HCT116 (cell line): ENCODE results near the gene SRD5A3. TPM values are rescaled to one million over a fixed set of nuclear protein-coding genes. Genes with fewer than 3 reads are reported as not detected.

Source experiments
- ATAC-seq: fragments of 200-7000 bp; cut with Tn5 transposase; 2 replicates; pipeline ENCODE4 v1.9.1; 2020; ENCODE audit warnings: mild to moderate bottlenecking, moderate library complexity
- BruUV-seq: library from RNA; stranded (reverse); fragments of 400-500 nt; replicated peaks from 2 replicates; lab custom pipeline; 2021; lab: Mats Ljungman, UMichigan
- CTCF ChIA-PET: fragments of 300-600 bp; sonication (Branson Sonifier 250); formaldehyde crosslinking; loops from one replicate; lab custom pipeline; 2021; ENCODE audit warnings: antibody characterized with exemption; lab: Charles Lee
- POLR2A ChIA-PET: fragments of 300-600, 350-600 bp; sonication (Branson Sonifier 250); formaldehyde crosslinking; loops from one replicate; lab custom pipeline; 2021; ENCODE audit warnings: antibody characterized with exemption; lab: Charles Lee
- RAD21 ChIA-PET, 2 experiments: fragments of 300-600 bp; sonication (Branson Sonifier 250); formaldehyde crosslinking; loops; one replicate each; lab custom pipeline; 2023; ENCODE audit warnings: low total read pairs in 2 of 2; ENCODE audit not compliant: uncharacterized antibody in 2 of 2, unreplicated experiment in 2 of 2, low non-redundant PET in 1 of 2; lab: Charles Lee
- DNase-seq: peaks from one replicate; pipeline ENCODE4 v3.0.0-alpha.2; 2010; ENCODE audit warnings: low read depth, low spot score
- H2AFZ ChIP-seq: fragments of 200-600 bp; shearing (Covaris generic), sonication (generic); 2 replicates; pipeline ENCODE4 v1.6.1; 2017; ENCODE audit warnings: low read depth, mixed run types, mixed read lengths, antibody characterized with exemption, low read length; ENCODE audit not compliant: poor library complexity, severe bottlenecking
- H3K27ac ChIP-seq: 2 replicates; pipeline ENCODE4 v1.5.1; 2012; ENCODE audit warnings: low read depth, low read length
- H3K27me3 ChIP-seq: fragments of 200-600 bp; sonication (generic); 2 replicates; pipeline ENCODE4 v1.6.1; 2016; ENCODE audit warnings: mixed run types, low read length, mixed read lengths; ENCODE audit not compliant: insufficient read depth
- H3K36me3 ChIP-seq, 2 experiments: fragments of 200-500 bp in 1 of 2; fragments of 200-600 bp in 1 of 2; sonication (Bioruptor generic) in 1 of 2; sonication (generic) in 1 of 2; 2 replicates each; pipeline versions ENCODE4 v1.5.1 to v1.6.1; 2014 to 2016; ENCODE audit warnings: low read length in 2 of 2, inconsistent platforms in 1 of 2, mixed read lengths in 1 of 2, mixed run types in 1 of 2; ENCODE audit not compliant: insufficient read depth in 2 of 2, control insufficient read depth in 1 of 2
- H3K4me1 ChIP-seq, 2 experiments: fragments of 200-600 bp in 1 of 2; sonication (generic) in 1 of 2; 2 replicates each; pipeline versions ENCODE4 v1.5.1 to v1.6.1; 2012 to 2017; ENCODE audit warnings: low read length in 2 of 2, inconsistent platforms in 1 of 2, mild to moderate bottlenecking in 1 of 2, mixed read lengths in 1 of 2, mixed run types in 1 of 2, moderate library complexity in 1 of 2; ENCODE audit not compliant: insufficient read depth in 2 of 2, control insufficient read depth in 1 of 2
- H3K4me2 ChIP-seq: fragments of 200-600 bp; sonication (generic); 2 replicates; pipeline ENCODE4 v1.6.1; 2017; ENCODE audit warnings: mixed run types, low read length, mixed read lengths
- H3K4me3 ChIP-seq, 2 experiments: fragments of 200-600 bp in 1 of 2; sonication (generic) in 1 of 2; replicated peaks in 1 of 2; 2 replicates each; pipeline ENCODE4 v1.5.1; 2011 to 2016; ENCODE audit warnings: low read length in 2 of 2, control low read depth in 1 of 2, low read depth in 1 of 2, mild to moderate bottlenecking in 1 of 2, mixed read lengths in 1 of 2, mixed run types in 1 of 2
- H3K79me2 ChIP-seq: fragments of 200-600 bp; sonication (generic); 2 replicates; pipeline ENCODE4 v1.6.1; 2017; ENCODE audit warnings: mild to moderate bottlenecking, mixed run types, low read length, moderate library complexity, mixed read lengths; ENCODE audit not compliant: insufficient read depth
- H3K9ac ChIP-seq: fragments of 200-600 bp; sonication (generic); 2 replicates; pipeline ENCODE4 v1.6.1; 2016; ENCODE audit warnings: low read length, mixed read lengths
- H3K9me2 ChIP-seq: fragments of 200-600 bp; sonication (generic), shearing (Covaris generic); 2 replicates; pipeline ENCODE4 v1.6.1; 2017; ENCODE audit warnings: mixed run types, mild to moderate bottlenecking, moderate library complexity; ENCODE audit not compliant: insufficient read depth
- H3K9me3 ChIP-seq, 2 experiments: fragments of 200-500 bp in 1 of 2; fragments of 200-600 bp in 1 of 2; sonication (Bioruptor generic) in 1 of 2; sonication (generic) in 1 of 2; 2 replicates each; pipeline ENCODE4 v1.6.1; 2014 to 2017; ENCODE audit warnings: low read length in 2 of 2, mixed read lengths in 2 of 2, inconsistent platforms in 1 of 2, low read depth in 1 of 2, mild to moderate bottlenecking in 1 of 2, mixed run types in 1 of 2, moderate library complexity in 1 of 2; ENCODE audit not compliant: control insufficient read depth in 1 of 2, insufficient read depth in 1 of 2
- H4K20me1 ChIP-seq: fragments of 200-600 bp; sonication (generic), shearing (Covaris generic); 2 replicates; pipeline ENCODE4 v1.6.1; 2017; ENCODE audit warnings: mixed run types, mild to moderate bottlenecking, moderate library complexity; ENCODE audit not compliant: insufficient read depth
- ATF3 ChIP-seq: IDR thresholded peaks from 2 replicates; pipeline ENCODE4 v1.6.1; 2012
- CBX3 ChIP-seq: IDR thresholded peaks from 2 replicates; pipeline ENCODE4 v1.6.1; 2012; ENCODE audit warnings: low read depth
- CEBPB ChIP-seq: IDR thresholded peaks from 2 replicates; pipeline ENCODE4 v1.6.1; 2012; ENCODE audit warnings: low read depth
- ELF1 ChIP-seq: IDR thresholded peaks from 2 replicates; pipeline ENCODE4 v1.6.1; 2012; ENCODE audit warnings: low read depth, borderline replicate concordance
- EZH2 ChIP-seq: fragments of 200-600 bp; sonication (generic); IDR thresholded peaks from 2 replicates; pipeline ENCODE4 v1.6.1; 2017; ENCODE audit warnings: antibody characterized with exemption, mixed run types
- JUND ChIP-seq: IDR thresholded peaks from 2 replicates; pipeline ENCODE4 v1.6.1; 2012
- POLR2AphosphoS5 ChIP-seq: IDR thresholded peaks from 2 replicates; pipeline ENCODE4 v1.6.1; 2011; ENCODE audit warnings: mild to moderate bottlenecking, low read depth, low read length, moderate library complexity
- RAD21 ChIP-seq: IDR thresholded peaks from 2 replicates; pipeline ENCODE4 v1.6.1; 2012; ENCODE audit warnings: low read depth, mild to moderate bottlenecking
- REST ChIP-seq: IDR thresholded peaks from 2 replicates; pipeline ENCODE4 v1.6.1; 2012; ENCODE audit warnings: low read depth
- SIN3A ChIP-seq: IDR thresholded peaks from 2 replicates; pipeline ENCODE4 v1.6.1; 2012; ENCODE audit warnings: low read depth
- SP1 ChIP-seq: IDR thresholded peaks from 2 replicates; pipeline ENCODE4 v1.6.1; 2012; ENCODE audit warnings: low read depth
- SRF ChIP-seq: IDR thresholded peaks from 2 replicates; pipeline ENCODE4 v1.6.1; 2012; ENCODE audit warnings: low read depth
- YY1 ChIP-seq: IDR thresholded peaks from 2 replicates; pipeline ENCODE4 v1.6.1; 2011; ENCODE audit warnings: low read length, low read depth, moderate library complexity, mild to moderate bottlenecking; ENCODE audit not compliant: insufficient replicate concordance; ENCODE audit errors: extremely low read depth
- ZBTB33 ChIP-seq: IDR thresholded peaks from 2 replicates; pipeline ENCODE4 v1.6.1; 2011; ENCODE audit warnings: mild to moderate bottlenecking, low read length, moderate library complexity; ENCODE audit not compliant: insufficient replicate concordance; ENCODE audit errors: extremely low read depth
- ZNF274 ChIP-seq: fragments of 200-500 bp; sonication (Bioruptor generic); IDR thresholded peaks from 2 replicates; pipeline ENCODE4 v1.6.1; 2014; ENCODE audit warnings: mild to moderate bottlenecking, low read depth, low read length, inconsistent platforms
- intact Hi-C: fragments of 100-400 bp; cut with micrococcal nuclease; formaldehyde crosslinking; loops from 2 replicates; pipeline ENCODE4 v1.10.0; 2022
- total RNA-seq: library from RNA; stranded (reverse); gene quantifications from one replicate; pipeline ENCODE4 v1.2.1, GENCODE V29; 2021; ENCODE audit not compliant: unreplicated experiment

Gene SRD5A3
- total RNA-seq, 1 experiment from 2014 or later: 19.9 TPM

- no TSS peak for BruUV-seq
- DNase-seq (no peak), ATAC-seq (no peak)
- Histone ChIP-seq H2AFZ (no peak overlapping the region), H3K4me1 (peaks cover 31 to 41% of the 10 kb centered on the region in 2 experiments), H3K4me2 (no peak overlapping the region), H3K4me3 (no peak overlapping the region), H3K9me2 (no peaks in the 10 kb centered on the region), H3K27me3 (no peaks in the 10 kb centered on the region), H3K9me3 (peaks cover 0 to 4% of the 10 kb centered on the region in 2 experiments; a peak in 1 of 4 replicates), H3K9ac (no peak overlapping the region), H3K27ac (no peak overlapping the region), H3K36me3 (no peaks in the 10 kb centered on the region), H3K79me2 (no peaks in the 10 kb centered on the region; the same call in 1 of the 2 replicates), H4K20me1 (no peaks in the 10 kb centered on the region)
- intact Hi-C loops: no loop called here
- POLR2A ChIA-PET: no interaction called here
- CTCF ChIA-PET: no interaction called here
- RAD21 ChIA-PET: no interaction called here
- no peak for TF ChIP-seq RAD21
- TF ChIP-seq SP1: no peak
- TF ChIP-seq ZBTB33: no peak
- TF ChIP-seq SIN3A: no peak
- TF ChIP-seq ATF3: no peak
- TF ChIP-seq ZNF274: no peak
- TF ChIP-seq EZH2: no peak
- TF ChIP-seq JUND: no peak
- TF ChIP-seq REST: no peak
- TF ChIP-seq SRF: no peak
- no peak for TF ChIP-seq POLR2AphosphoS5
- no peak for TF ChIP-seq CEBPB
- no peak for TF ChIP-seq CBX3
- TF ChIP-seq YY1: no peak
- TF ChIP-seq ELF1: no peak
Observed at GRCh38 chr4:55351824-55352223, 5.8 kb downstream of the SRD5A3 start.
